MCF 10A (cell line): Measurements from ENCODE around the gene PPP1CA. TPM values are rescaled to one million over a fixed set of nuclear protein-coding genes. Genes with fewer than 3 reads are reported as not detected.
A peak's percentile ranks its signal among the peaks of the same experiment; 100 is the strongest.

ENCODE experiments used
- BruUV-seq: library from RNA; stranded (reverse); fragments of 400-500 nt; replicated peaks from 2 replicates; lab custom pipeline; 2021; lab: Mats Ljungman, UMichigan
- CTCF ChIA-PET: fragments of 300-600 bp; sonication (Branson Sonifier 250); formaldehyde crosslinking; extraction: SDS; loops from one replicate; lab custom pipeline; 2021; ENCODE audit warnings: antibody characterized with exemption, inconsistent platforms; lab: Yijun Ruan, JAX
- POLR2A ChIA-PET: fragments of 300-600, 350-650 bp; sonication (Branson Sonifier 250); formaldehyde crosslinking; extraction: SDS; loops from one replicate; lab custom pipeline; 2020; ENCODE audit warnings: antibody characterized with exemption, inconsistent platforms; lab: Yijun Ruan, JAX
- DNase-seq: peaks from one replicate; pipeline ENCODE4 v3.0.0-alpha.2; 2018; ENCODE audit not compliant: unreplicated experiment
- H3K27ac Mint-ChIP-seq: one replicate; pipeline ENCODE4 v1.8.0; 2022; ENCODE audit warnings: mild to moderate bottlenecking, low read depth, mixed read lengths; ENCODE audit not compliant: unreplicated experiment
- H3K27me3 Mint-ChIP-seq: one replicate; pipeline ENCODE4 v1.8.0; 2022; ENCODE audit warnings: mixed read lengths; ENCODE audit not compliant: insufficient read depth, unreplicated experiment
- H3K36me3 Mint-ChIP-seq: one replicate; pipeline ENCODE4 v1.8.0; 2022; ENCODE audit warnings: mild to moderate bottlenecking, moderate library complexity, mixed read lengths; ENCODE audit not compliant: insufficient read depth, unreplicated experiment
- H3K4me1 Mint-ChIP-seq: one replicate; pipeline ENCODE4 v1.8.0; 2022; ENCODE audit warnings: mixed read lengths; ENCODE audit not compliant: insufficient read depth, unreplicated experiment
- H3K4me3 Mint-ChIP-seq: one replicate; pipeline ENCODE4 v1.8.0; 2022; ENCODE audit warnings: mild to moderate bottlenecking, moderate library complexity, mixed read lengths; ENCODE audit not compliant: unreplicated experiment
- H3K9me3 Mint-ChIP-seq: one replicate; pipeline ENCODE4 v1.8.0; 2022; ENCODE audit warnings: mixed read lengths; ENCODE audit not compliant: unreplicated experiment
- intact Hi-C: fragments of 100-400 bp; cut with micrococcal nuclease; formaldehyde crosslinking; loops from 2 replicates; pipeline ENCODE4 v1.14.1; 2022
- total RNA-seq: library from RNA; stranded (reverse); gene quantifications from 2 replicates; pipeline ENCODE4 v1.2.3, GENCODE V29; 2022
- TF ChIP-seq, protein P1 (sequence below): fragments of 200-600 bp; IDR thresholded peaks from one replicate; pipeline ENCODE4 v1.8.0; 2022; ENCODE audit warnings: antibody characterized with exemption, mild to moderate bottlenecking; ENCODE audit not compliant: unreplicated experiment

PPP1CA gene
- total RNA-seq, 1 experiment from 2014 or later = 143 TPM

DNA sequence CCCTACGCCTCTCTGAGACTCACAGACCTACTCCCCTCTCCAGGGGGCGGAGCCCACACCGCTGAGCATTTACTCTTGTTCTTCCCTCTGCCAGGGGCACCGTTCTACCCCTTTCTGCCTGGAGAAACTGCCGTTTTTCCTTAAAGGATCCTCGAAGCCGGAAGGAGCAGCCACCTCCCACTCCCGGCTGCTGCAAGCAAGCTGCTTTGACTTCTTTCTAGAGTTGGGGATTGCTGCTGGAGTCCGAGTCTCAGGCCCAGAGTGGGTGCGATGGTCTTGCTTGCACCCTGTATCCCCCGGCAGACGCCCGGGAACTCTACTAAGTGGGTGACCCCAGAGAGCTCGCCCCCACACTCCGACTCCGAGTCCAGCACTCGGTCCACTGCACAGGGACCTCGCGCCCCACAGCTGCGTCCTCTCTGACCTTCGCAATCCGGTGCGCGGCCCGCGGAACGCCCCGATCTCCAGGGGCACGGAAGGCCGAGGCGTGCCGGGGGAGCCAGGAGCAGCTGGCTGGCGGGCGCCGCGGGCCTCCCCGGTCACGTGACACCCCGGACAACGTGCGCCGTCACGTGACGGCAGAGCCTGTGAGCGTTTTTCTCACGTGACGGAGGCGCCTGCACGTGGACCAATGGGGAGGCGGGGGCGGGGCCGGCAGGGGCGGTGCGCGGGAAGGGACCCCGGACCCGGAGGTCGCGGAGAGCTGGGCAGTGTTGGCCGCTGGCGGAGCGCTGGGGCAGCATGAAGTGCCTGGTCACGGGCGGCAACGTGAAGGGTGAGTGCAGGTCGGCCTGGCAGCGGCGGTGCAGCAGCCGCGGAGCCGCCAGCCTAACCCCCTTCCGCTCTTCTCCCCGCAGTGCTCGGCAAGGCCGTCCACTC, 10.1 kb downstream of the PPP1CA start, which contains the start of gene RAD9A:
RAD9A (plus strand) TSS at position 683 of the 879 bp plus-strand sequence; CDS start at position 742, 59 bp downstream.
- intact Hi-C loops = no loop called here
- no peaks in the 10 kb centered on the region for H3K27me3 Mint-ChIP-seq
- ChIA-PET POLR2A (interaction anchor here (0.6 to 3.0 kb wide), 31 partner anchors 10 to 272 kb away, joined by 3 to 61 read pairs (median 4); partner anchors contain the start of genes AIP, ANKRD13D, CLCF1 and GRK2), CTCF (interaction anchor here (0.6 to 3.1 kb wide), 9 partner anchors 9 to 449 kb away, joined by 3 to 15 read pairs (median 6); partner anchors contain the start of gene PPP1CA)
- BruUV-seq = TSS peak; percentile 60
- peak within 1 kb of the TSS; percentile 85 for H3K4me3 Mint-ChIP-seq
- TF ChIP-seq, protein P1, sequence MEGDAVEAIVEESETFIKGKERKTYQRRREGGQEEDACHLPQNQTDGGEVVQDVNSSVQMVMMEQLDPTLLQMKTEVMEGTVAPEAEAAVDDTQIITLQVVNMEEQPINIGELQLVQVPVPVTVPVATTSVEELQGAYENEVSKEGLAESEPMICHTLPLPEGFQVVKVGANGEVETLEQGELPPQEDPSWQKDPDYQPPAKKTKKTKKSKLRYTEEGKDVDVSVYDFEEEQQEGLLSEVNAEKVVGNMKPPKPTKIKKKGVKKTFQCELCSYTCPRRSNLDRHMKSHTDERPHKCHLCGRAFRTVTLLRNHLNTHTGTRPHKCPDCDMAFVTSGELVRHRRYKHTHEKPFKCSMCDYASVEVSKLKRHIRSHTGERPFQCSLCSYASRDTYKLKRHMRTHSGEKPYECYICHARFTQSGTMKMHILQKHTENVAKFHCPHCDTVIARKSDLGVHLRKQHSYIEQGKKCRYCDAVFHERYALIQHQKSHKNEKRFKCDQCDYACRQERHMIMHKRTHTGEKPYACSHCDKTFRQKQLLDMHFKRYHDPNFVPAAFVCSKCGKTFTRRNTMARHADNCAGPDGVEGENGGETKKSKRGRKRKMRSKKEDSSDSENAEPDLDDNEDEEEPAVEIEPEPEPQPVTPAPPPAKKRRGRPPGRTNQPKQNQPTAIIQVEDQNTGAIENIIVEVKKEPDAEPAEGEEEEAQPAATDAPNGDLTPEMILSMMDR = no peak
- peak within 1 kb of the TSS; percentile 76 for H3K27ac Mint-ChIP-seq
- peaks cover 30% of the 10 kb centered on the region for H3K36me3 Mint-ChIP-seq
- H3K9me3 Mint-ChIP-seq = no peaks in the 10 kb centered on the region
- H3K4me1 Mint-ChIP-seq = peaks cover 17% of the 10 kb centered on the region
- peak; percentile 92 for DNase-seq

DNA sequence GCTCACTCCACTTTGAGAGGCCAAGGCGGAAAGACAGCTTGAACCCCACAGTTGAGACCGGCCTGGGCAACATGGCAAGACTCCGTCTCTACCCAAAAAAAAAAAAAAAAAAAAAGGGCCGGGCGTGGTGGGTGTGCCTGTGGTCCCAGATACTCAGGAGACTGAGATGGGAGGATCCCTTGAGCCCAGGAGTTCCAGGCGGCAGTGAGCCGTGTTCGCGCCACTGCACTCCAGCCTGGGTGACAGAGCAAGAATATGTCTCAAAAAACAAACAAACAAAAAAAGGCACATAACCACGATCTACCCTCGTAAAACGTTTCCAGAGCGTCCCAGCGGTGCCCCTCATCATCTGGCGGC, 10.7 kb downstream of the PPP1CA start:
- Mint-ChIP-seq H3K27me3 (no peaks in the 10 kb centered on the region), H3K4me3 (peak overlapping the region; percentile 85), H3K9me3 (no peaks in the 10 kb centered on the region), H3K36me3 (peaks cover 27% of the 10 kb centered on the region), H3K4me1 (peaks cover 17% of the 10 kb centered on the region), H3K27ac (peak overlapping the region; percentile 76)
- ChIA-PET POLR2A (interaction anchor here (0.9 to 3.0 kb wide), 11 partner anchors 9 to 77 kb away, joined by 3 to 61 read pairs (median 8); partner anchors contain the start of genes POLD4 and PPP1CA), CTCF (interaction anchor here (0.6 to 3.1 kb wide), 7 partner anchors 8 to 448 kb away, joined by 3 to 15 read pairs (median 5); no protein-coding TSS in a partner anchor)
- intact Hi-C loops = no loop called here
- DNase-seq = no peak
- TF ChIP-seq, protein P1 = no peak
- BruUV-seq = no TSS peak

DNA sequence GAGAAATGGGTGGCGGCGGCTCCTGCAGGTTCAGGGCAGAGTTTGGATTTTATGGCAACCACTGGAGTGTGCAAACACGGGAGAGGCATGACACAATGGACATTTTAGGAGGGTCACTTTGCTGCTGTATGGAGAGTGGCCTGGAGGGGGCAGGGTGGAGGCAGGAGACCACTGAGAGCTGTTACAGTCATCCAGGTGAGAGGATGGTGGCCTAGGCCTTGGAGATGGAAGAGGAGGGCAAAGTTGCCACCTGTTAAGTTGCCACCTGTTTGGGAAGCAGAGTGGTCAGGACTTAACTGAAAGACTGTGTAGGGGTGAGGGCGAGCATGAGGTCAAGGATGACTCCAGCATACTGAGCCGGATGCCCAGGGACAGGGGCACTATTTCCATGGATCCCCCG, 12.2 kb downstream of the PPP1CA start:
- TF ChIP-seq, protein P1 = peak; percentile 27
- peak overlapping the region; percentile 3 for H3K27ac Mint-ChIP-seq
- no peak for DNase-seq
- H3K36me3 Mint-ChIP-seq = peaks cover 19% of the 10 kb centered on the region
- ChIA-PET POLR2A (no interaction called here), CTCF (interaction anchor here (0.6 to 3.1 kb wide), 4 partner anchors 8 to 918 kb away, joined by 3 to 15 read pairs (median 4); no protein-coding TSS in a partner anchor)
- no TSS peak for BruUV-seq
- intact Hi-C loops = no loop called here
- H3K9me3 Mint-ChIP-seq = no peaks in the 10 kb centered on the region
- no peaks in the 10 kb centered on the region for H3K27me3 Mint-ChIP-seq
- H3K4me1 Mint-ChIP-seq = peaks cover 28% of the 10 kb centered on the region
- H3K4me3 Mint-ChIP-seq = peak overlapping the region; percentile 69

DNA sequence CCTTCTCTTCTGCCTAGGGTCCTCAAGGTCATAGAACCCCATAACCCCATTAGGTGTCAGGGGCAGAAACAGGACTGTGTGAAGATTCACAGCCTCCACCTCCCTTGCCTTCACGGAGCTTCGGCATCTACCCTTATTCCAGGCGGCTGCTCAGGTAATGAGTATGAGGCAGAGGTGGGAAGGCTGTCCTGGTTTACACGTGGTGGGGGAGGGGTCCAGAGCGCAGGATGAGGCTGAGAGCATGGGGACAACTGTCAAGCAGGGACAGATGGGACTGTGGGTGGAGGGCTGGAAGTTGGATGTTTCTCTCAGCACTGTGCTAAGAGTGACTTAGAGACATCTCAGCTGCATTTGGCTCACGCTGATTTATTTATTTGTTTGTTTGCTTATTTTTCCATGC, 14.1 kb downstream of the PPP1CA start:
- intact Hi-C loops = no loop called here
- Mint-ChIP-seq H3K27me3 (no peaks in the 10 kb centered on the region), H3K9me3 (no peaks in the 10 kb centered on the region), H3K4me1 (peaks cover 26% of the 10 kb centered on the region), H3K4me3 (no peak overlapping the region), H3K27ac (no peak overlapping the region), H3K36me3 (peaks cover 12% of the 10 kb centered on the region)
- POLR2A ChIA-PET = interaction anchor here (1.1 to 8.9 kb wide), 3 partner anchors 14 to 41 kb away, joined by 3 to 144 read pairs (median 8); partner anchors contain the start of genes POLD4 and PPP1CA
- TF ChIP-seq, protein P1 = no peak
- no peak for DNase-seq
- no TSS peak for BruUV-seq
- CTCF ChIA-PET = interaction anchor here (1.0 to 19.3 kb wide), 4 partner anchors 14 to 70 kb away, joined by 3 to 659 read pairs (median 6); partner anchors contain the start of genes POLD4 and PPP1CA
